Epidermal melanocyte (primary cell): Measurements from ENCODE around the gene DPP9.

Experiments used
- DNase-seq: peaks from one replicate; pipeline ENCODE4 v3.0.0; 2011; ENCODE audit warnings: low spot score; ENCODE audit not compliant: insufficient read length

Gene DPP9

DNA sequence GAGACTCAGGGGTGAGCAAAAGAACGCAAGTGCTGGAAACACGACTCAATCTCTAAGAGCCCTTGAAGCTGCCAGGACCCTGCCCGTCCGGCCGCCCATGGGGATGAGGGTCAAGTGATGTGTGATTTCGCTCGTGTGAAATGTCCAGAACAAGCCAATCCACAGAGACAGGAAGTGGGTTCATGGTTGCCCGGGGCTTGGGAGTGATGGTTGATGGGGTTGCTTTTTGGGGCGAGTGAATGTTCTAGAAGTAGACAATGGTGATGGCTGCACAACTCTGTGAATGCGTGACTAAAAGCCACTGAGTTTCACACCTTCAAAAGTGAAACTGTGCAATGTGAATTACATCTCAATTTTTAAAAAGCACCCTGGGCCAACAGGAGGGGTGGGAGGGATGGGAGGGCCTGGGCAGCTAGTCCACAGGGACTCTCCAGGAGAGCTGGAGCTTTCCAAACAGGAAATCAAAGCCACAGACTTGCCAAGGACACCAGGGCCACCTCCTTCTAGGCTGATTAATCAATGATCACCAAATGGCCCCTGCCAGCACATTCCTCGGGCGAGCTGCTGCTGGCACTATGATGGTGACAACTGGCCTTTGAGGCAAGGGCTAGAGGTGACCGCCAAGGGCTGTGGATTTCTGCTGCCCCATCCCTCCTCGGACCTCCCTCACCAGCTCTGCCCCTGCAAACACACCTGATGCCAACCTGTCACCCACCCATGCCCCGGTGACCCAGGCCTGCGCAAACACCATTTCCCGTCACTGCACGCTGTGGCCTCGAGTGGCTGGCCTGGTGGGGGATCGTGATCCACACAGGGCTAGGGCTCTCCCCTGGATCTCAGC lies 14.0 kb downstream of the DPP9 start:
- peak; percentile 61 for DNase-seq

DNA sequence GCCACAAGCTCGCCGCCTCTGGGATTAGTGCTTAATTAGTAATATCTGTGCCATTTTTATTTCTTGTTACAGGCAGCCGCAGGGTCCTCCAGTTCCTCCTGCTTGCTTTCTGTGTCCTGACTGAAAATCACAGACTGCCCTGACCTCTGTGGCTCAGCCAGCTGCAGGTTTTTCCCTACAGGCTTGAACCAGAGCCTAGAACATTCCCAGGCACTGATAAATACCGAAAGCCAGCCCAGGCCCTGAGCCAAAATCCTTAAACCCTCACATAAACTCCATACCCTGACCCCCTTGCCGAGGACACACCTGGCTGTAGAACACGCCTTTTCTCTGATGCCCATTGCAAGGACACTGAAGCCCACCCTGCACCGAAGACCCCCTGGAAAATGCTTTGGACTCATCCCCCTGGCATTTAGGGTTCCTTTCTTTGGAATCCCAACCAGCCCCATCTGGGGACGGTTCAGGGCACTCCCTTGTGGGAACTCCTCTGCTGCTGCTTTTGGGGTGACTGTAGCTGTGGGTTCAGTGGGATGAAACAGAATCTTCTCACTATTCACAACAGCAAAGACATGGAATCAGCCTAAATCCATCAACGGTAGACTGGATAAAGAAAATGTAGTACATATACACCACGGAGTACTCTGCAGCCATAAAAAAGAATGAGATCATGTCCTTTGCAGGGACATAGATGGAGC lies 15.5 kb downstream of the DPP9 start:
- no peak for DNase-seq

DNA sequence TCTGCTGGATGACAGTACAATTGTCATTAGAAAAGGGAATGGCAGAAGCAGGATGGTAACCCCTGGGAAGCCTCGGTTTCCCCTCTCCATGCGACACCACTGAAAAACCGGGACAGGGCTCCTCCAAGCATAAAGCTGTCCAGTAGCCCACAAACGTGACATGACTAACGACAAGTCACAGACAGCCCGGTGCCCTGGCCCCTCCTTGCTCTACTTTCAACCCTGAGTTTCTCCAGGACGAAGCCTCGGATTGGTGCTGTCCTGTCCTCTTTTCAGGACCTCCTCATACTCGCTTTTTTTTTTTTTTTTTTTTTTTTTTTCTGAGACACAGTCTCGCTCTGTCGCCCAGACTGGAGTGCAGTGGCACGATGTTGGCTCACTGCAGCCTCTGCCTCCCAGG lies 16.3 kb downstream of the DPP9 start:
- no peak for DNase-seq

DNA sequence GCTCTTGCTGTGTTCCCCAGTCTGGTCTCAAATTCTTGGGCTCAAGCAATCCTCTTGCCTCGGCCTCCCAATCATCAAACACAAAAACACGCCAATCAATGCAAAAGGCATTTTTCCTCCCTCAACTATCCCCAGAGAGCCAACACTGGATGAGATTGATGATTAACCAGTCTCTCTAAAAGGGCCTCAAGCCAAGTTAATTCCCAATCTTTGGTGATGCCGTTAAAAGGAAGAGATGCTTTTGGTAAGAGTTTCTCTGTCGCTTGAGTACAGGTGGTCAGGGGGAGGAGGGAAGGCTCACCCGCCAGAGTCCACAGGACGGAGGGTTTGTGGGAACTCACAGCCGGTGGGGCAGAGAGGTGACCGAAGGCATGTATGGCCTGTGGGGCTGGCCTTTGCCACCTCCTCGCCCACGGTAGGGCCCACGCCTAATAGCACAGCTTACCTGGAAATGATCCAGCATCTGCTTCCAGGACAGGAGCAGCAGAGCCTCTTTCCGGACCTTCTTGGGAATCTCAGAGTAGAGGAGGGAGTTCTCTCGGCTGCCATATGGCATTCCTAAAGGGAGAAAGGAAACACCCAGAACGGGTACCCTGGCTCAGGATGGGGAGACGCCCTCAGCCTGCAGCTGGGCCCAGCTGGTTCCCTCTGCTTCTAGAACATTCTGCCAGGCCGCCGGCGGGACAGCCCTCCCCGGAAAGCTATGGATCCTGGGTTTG lies 18.1 kb downstream of the DPP9 start:
- no peak for DNase-seq

DNA sequence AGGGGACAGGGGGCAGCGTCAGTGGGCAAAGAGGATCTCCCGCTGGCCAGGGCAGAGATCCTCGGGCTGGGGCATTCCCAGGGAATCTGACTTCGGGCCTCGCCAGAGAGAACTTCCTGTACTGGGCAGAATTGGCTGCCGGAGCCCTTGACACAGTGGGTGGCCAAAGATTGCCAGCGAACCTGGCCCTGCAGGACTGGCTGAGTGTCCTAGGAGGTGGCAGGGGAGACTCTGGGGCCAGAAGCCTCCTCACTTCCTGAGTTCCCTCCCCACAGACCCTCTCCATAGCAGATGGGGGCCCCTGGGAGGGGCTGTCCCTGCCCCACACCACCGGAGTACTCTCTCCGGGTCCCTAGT lies 19.3 kb downstream of the DPP9 start:
- DNase-seq: no peak

DNA sequence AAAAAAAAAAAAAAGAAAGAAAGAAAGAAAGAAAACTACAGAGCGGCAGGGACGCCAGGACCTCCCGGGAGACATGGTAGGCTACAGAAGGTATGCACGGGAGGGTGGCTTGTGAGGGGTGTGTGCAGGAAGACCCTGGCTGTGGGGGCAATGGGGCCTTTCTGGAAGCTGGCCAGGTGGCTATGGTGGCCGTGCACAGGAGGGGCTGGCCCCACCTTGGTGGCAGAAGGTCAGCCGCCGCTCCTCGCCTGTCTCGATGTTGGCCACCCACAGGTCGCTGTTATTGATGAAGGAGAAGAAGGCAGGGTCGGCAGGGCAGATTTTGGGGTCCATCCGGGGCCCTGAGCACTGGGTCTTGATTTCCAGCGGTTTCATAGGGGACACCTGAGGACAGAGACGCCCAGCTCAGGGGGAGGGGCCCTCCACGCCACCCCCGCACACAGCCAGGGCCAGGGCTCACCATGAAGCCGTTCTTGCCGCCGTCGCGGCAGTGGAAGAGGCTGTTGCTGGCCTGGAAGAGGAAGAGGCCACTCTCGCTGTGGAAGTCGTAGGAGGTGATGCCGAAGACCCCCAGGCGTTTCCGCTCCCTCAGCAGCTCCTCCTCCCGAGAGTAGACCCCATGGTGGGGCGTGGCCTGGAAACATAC lies 19.8 kb downstream of the DPP9 start:
- DNase-seq: no peak

DNA sequence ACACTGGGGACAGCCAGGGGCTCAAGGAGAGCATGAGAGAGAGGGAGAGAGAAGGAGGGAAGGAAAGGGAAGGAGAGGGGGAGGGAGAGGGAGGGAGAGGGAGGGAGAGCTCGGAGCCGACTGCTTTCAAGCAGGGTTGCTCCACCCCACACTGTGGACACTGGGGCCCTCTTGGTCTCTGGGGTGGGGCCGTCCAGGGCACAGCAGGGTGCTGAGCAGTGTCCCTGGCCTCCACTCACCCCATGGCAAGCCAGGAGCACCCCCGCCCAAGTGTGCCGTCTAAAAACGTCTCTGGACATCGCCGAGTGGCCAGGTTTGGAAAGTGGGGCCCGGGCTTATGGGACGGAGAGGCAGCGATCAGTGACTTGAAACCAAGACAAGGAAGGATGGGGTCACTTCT lies 20.9 kb downstream of the DPP9 start:
- DNase-seq: no peak

DNA sequence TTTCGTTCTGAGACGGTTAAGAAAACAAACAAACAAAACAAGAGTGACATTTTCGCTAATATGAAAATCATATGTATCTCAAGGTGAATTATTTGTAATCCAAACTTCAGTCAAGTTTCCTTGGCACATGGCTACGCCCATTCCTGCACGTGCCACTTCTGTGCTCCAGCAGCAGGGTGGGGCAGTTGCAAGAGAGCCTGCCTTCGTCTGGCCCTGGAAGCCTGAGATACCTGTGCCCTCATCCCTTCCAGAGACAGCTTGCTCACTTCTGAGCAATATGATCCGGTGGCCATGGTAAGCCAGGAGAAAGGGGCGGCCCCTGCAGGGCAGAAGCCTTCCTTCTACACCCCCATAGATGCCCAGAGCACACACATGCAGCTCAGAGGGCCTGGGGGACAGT lies 22.1 kb downstream of the DPP9 start:
- DNase-seq: no peak

DNA sequence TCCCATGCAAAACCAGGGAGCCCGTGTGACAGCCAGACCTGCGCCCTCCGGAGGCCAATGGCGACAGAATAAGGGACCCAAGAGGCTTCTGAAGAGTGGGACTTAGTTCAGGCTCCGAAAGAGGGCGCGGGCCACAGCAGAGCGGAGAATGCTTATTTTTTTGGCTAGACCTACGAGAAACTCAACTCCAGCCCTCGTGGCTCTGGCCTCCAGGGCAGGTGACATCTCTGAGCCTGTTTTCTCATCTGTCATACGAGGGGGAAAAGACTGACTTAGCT lies 23.0 kb downstream of the DPP9 start:
- DNase-seq: no peak

DNA sequence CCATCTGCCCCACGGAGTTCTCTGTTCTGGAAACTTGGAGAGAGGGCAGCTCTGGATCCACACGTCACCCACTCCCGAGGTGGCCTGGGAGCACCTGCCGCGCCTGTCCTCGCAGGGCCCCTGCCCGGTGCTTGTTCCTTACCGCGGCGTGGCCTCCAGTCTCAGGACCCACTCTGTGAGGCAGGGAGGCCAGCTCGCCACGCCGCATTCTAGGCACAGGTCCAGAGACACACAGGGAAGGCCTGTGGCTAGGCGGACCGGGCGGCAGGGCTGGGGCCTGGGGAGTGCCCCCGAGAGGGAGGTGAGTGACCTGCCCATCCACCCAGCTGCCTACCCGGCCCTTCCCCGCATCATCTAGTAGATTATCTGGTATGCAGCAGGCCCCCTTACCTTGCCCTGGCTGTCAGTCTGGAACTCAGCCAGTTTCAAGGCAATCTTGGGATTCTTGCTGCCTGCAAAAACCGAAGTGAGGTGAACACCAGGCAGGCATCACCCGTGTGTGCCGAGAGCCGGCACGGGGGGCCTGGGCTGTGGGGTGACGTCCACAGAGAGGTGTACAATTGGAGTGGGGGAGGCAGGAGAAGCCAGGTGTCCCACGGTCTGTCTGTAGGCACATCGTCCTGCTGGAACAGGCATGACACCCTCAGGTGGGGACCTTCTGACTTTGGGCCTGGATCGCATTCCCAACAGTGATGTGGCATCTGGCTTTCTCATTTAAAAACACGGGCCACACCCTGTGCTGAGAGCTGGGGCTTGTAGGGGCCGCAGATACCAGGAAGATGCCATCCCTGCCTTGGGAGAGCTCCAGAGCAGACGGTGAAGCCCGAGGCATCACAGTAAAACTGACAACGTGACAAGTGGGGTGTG lies 23.6 kb downstream of the DPP9 start:
- no peak for DNase-seq

DNA sequence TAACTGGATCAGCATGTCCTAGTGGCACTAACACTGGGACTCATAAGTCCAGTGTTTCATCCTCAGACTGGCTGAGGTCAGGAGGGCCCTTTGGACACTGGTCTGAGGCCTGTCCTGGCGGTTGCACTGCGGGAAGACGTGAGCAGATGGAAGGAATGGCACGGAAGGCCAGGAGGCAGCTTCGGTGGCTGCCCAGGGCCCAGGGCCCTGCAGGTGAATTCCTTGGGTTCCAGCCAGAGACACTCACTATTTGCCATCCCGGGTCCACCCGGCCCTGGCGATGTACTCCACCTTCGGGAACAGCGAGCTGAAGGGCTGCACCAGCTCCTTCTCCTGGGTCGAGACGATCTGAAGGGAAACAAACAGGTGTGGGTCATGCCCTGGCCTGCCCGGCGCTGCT lies 26.3 kb downstream of the DPP9 start:
- no peak for DNase-seq

DNA sequence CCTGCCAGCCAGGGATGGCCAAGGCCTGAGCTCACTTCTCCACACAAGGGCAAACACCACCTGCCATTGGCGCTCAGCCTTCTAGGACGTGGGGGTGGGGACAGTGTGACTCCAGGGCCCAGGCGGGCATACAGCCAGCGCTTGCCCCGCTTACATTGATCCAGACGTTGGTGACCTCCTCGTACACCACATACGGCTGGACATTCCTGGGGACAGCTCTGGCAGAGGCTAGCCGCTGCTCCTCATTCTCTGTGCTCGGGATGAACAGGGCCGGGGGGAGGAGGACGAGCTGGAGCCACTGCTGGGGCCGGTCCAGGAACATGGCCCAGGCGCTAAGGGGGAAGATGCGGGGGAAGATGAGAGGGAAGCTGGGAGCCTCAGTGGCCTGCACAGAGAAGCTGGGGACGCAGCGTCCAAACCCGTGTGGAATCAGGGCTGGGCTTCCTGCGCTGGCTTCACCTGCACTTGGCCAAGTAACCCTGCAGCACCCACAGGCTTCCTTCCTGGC lies 28.4 kb downstream of the DPP9 start:
- DNase-seq: no peak

DNA sequence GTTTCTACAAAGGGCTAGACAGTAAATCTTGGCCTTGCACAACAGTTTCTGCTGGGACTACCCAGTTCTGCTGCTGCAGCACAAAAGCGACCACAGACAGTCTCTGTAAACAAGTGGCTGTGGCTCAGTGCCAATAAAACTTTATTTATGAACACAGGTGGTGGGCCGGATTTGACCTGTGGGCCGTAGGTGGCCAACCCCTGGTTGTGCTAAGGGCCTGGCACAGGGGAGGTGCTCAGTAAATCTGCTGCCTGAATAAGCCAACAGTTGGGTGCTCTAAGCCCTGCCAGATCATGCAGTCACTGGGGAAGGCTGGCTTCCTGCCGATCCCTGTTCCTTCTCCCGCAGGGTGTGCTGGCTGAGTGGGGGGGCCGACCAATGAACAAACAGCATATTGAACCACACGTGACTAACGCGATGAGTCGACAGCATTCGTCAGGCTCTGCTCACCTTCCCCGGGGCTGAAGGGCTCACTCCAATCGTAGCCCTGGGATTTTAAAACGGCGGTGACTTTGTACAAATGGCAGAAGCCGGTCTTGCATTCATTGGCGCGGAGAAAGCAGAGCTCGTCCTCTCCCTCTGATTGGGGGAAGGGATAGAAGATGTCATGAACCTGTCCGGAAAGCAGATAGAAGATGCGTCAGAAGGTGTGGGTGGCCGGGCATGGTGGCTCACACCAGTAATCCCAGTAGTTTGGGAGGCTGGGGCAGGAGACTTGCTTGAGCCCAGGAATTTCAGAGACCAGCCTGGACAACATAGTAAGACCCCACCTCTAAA lies 29.2 kb downstream of the DPP9 start:
- DNase-seq: peak; percentile 88

DNA sequence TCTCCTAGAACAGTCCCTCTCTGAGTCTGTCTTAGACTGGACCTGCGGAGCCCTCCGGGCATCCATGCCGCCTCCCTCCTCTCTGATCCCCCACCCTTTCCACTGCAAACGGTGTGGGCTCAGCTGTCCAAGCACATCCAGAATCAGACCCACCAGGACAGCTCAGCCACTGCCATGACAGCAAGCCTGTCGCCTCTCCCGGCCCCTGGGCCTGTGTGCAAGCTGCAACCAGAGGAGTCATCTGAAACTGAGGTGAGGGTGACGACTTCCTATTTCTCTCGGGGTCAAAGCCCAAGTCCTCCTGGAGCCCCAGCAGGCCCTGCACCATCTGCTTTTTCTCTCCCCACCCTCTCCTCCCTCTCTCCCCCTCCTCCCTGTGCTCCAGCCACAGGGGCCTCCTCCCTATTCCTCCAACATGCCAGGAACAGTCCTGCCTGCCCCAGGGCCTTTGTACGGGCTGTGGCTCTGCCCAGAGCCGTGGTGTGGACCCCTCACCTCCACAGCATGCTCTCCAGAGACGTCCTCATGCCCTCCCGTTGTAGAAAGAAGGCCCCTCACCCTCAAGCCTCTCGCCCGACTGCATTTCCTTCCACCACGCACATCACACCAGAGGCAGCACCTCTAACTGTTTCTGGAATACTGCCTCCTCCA lies 30.0 kb downstream of the DPP9 start:
- no peak for DNase-seq

DNA sequence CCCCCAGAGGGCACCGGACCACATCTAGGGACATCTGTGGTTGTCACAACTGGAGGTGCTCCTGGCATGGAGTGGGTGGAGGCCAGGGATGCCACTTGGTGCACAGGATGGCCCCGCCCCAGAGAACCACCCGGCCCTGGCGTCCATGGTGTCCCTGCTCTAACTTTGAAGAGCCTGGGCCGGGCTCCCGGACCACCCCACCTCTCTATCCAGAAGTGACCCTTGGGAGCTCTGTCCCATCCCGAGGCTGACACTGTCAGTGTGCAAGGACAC lies 30.6 kb downstream of the DPP9 start:
- DNase-seq: no peak

DNA sequence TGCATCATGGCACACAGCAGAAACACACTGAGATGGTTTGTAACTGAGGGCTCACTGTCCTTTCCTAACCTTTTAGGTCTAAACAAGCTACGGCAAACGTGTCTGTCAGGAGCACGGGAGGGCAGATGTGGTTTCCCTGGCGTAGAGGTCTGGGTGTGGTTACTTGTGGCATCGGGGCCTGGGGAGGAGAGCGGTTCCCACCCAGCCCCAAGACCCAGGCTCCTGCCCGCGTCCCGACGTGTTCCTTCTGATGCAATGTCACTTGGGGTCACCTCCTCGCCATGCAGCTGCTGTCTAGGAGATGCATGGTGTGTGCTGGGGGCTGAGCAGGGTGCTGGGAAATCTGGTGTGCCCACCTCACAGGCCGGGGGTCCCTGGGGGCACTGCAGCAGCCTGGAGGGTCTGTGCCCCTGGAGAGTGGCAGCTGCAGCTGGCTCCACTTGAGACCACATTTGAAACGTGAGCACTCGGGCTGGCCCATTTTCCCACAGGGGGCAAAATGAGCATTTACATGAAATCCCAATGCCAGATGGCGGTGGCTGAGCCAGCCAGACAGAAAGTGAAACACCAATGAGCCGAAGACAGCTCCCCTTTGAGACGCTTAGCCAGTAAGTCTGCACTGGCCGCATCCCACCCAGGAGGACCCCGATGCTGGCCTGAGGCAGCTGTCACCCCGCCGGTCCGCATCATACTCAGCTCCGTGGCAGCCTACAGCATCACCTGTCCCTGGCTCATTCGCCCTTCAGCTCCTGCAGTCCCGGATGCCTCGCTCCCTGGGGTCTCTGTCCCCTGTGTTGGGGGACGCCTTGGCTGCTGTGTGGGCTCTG lies 31.2 kb downstream of the DPP9 start:
- no peak for DNase-seq

DNA sequence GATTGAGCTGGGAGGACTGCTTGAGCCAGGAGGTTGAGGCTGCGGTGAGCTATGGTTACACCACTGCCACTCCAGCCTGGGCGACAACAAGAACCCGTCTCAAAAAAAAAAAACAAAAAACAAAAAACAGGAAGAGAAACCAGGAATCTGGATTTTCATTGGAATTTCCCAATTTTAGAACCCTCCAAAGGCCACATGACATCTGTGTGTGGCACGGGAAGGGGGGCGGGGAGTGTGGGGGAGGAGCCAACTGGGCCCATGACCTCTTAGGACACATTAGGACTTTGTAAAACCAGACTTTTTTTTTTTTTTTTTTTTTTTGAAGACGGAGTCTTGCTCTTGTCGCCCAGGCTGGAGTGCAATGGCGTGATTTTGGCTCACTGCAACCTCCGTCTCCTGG lies 32.3 kb downstream of the DPP9 start:
- DNase-seq: no peak

DNA sequence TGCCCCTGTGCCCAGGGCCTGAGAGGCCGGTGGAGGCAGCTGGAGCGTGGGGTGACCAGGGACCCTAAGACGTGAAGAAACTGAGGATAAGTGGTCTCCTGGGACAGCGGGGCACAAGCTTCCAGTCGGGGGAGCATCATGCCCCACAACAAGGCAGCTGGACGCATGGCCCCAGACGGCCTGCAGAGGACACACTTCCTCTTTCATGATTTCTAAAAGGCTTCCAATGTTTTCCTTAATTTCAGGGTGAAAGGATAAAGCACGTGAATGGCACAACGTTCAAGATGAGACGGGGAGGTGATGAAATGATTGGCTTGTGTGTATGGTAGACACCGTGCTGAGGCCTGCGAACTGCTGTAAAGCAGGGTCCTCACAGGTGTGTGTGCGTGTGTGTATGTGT lies 33.3 kb downstream of the DPP9 start:
- peak; percentile 40 for DNase-seq

DNA sequence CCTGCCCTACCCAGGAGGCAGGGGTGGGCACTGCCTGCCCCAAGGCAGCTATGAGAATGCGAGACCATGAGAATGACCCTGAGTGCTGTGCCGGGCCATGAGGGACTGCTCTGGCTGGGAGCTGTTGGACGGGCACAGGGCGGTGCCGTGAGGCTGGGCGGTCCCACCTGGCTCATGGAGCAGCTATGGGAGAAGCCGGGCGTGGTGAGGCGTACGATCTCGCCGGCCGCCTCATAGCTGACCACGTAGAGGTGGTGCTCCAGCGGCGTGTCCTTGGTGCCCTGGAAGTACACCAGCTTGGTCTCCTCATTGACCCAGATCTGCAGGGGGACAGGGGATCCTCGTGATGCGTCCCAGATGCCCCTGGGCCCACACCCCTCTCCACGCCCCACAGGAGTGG lies 34.2 kb downstream of the DPP9 start:
- no peak for DNase-seq
